Left hindlimb (tissue), 1 donor: ENCODE results near the gene DNAJC3.
"Not testable (repeated sequence)": the region's sequence is repeated elsewhere in the genome, so short reads cannot be mapped to it uniquely, and the experiment has no call there.

Source experiments
- DNase-seq: peaks from one replicate; pipeline ENCODE4 v3.0.0-alpha.2; 2018

The DNAJC3 gene

DNA sequence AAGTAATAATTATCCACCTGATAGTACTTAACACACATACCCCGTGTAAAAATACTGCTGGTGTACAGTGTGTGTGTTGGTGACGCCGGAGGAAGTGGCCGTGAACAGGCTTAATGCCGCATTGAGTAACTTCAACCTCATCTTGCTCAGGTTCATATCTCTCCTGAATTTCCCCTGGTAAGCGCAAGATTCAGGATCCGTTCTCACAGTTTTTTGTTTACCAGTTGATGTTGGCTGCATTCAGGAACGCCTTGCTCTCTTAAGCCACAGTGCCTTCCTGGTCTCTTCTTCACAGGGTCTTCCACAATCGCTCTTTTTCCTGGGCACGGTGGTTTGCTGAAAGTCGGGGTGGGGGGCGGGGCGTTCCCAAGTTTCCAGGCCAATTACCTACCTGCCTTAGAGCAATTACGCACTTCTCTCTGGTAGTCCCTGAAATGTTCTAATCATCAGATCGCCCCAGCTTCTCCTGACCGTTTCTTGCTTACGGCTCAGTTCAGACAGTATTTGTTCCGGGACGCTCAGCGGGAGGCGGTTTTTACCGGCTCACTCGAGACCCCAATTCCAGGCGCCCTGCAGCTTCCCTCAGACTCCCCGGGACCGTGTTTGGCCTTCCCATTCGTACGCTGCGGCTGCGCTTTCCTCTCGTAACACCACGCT lies 706 bp upstream of the DNAJC3 start:
- no peak for DNase-seq

DNA sequence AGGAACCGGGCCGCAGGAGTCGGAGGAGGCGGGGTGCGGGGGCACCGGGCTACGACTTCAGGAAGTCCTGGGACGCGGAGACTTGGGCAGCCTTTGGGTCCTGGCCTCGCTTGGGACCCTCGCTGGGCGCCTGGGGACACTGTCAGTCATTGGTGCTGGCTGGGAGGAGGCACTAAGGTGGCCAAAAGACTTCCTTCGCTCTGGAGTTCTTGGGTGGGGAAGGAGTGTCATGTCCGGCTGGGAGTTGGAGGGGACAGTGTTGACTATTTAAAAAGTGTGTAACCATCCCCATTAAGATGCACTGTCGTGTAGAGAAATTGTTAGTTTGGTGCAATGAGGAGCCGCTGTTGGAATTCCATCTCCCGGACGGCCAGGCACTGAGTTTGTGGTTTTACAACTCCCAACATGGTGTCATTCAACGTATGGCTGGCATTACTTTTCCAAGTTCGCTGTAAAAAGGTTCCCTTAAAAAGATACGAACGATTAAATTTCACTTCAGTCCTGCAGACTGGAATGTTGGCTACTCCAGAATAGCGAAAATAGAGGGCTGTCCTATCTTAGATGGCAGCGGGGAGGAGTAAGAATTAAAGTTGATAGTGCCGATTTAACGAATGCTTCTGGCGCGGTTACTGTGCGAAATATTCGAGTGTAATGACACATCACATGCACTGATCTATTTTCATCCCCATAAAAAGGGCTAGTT lies 776 bp downstream of the DNAJC3 start:
- DNase-seq, result no peak

DNA sequence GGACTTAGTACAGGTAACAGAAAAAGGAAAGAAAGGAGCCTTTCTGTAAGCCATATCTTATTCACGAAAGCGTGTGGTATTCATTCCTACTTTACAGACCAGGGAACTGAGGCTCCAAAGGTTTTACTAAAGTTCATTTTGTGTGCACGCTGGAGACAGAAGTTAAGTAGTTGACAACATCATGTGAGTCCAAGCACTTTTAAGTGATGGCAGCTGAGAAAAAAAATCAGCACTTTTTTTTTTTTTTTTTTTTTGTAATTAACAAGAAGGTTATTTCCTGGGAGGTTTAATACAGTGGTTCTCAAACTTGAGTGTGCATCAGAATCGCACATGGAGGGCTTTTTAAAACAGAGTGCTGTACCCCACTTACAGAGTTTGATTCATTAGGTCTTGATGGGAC lies 2.0 kb downstream of the DNAJC3 start:
- no peak for DNase-seq

DNA sequence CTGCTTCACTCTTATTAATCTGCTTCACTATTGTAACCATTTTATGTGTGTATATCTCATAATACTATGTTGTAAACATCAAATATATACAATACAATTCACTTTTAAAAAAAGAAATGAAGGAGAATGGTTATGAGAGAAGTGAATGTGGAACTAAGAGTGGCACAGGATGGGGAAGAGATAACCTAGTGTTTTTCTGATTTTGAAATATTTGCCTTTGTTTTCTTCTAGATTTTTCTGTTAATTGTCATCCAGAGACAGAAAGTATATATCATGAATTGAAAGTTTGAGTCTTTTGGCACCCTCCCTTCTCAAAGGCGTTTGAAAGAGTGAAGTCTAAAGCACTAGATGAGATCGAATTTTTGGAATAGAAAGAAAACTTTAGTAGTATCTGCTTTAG lies 2.8 kb downstream of the DNAJC3 start:
- no peak for DNase-seq

DNA sequence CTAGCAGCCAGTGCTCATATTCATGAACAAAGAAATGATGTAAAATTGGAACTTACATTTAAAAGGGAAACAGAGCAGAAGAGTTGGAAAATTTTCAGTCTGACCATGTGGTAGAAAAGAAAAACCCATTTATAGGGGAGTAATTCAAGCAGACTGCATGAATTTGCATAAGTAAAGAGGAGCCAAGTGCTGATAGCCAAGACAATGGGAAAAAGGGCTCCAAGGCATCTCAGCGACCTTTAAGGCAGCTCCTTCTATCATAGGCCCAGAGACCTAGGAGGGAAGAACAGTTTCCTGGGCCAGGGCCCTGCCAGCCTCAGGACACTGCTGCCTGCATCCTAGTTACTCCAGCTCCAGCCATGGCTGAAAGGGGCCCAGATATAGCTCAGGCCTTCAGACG lies 7.5 kb downstream of the DNAJC3 start:
- DNase-seq, result no peak

DNA sequence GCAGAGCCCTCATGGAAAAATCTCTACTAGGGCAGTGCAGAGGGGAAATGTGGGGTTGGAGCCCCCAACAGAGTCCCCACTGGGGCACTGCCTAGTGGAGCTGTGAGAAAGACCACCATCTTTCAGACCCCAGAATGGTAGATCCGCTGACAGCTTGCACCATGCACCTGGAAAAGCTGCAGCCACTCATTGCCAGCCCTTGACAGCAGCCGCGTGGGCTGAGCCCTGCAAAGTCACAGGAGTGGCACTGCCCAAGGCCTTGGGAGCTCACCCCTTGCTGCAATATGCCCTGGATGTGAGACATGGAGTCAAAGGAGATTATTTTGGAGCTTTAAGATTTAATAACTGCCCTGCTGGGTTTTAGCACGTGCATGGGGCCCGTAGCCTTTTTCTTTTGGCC lies 8.0 kb downstream of the DNAJC3 start:
- not testable (repeated sequence) for DNase-seq

DNA sequence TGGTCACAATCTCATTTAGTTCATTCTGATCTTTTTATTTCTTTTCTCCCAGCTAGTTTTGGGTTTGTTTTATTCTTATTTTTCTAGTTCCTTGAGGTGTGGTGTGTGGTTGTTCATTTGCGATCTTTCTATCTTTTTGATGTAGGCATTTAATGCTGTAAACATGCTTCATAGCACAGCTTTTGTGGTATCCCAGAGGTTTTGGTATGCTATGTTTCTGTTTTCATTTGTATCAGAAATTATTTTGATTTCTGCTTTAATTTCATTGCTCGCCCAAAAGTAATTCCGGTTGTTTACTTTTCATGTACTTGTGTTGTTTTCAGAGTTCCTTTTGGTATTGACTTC lies 12.6 kb downstream of the DNAJC3 start:
- DNase-seq, result no peak

DNA sequence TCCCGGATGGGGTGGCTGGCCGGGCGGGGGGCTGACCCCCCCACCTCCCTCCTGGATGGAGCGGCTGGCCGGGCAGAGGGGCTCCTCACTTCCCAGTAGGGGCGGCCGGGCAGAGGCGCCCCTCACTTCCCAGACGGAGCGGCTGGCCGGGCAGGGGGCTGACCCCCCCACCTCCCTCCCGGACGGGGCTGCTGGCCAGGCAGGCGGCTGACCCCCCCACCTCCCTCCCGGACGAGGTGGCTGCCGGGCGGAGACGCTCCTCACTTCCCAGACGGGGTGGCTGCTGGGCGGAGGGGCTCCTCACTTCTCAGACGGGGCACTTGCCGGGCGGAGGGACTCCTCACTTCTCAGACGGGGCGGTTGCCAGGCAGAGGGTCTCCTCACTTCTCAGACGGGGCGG lies 14.0 kb downstream of the DNAJC3 start:
- DNase-seq, result not testable (repeated sequence)

DNA sequence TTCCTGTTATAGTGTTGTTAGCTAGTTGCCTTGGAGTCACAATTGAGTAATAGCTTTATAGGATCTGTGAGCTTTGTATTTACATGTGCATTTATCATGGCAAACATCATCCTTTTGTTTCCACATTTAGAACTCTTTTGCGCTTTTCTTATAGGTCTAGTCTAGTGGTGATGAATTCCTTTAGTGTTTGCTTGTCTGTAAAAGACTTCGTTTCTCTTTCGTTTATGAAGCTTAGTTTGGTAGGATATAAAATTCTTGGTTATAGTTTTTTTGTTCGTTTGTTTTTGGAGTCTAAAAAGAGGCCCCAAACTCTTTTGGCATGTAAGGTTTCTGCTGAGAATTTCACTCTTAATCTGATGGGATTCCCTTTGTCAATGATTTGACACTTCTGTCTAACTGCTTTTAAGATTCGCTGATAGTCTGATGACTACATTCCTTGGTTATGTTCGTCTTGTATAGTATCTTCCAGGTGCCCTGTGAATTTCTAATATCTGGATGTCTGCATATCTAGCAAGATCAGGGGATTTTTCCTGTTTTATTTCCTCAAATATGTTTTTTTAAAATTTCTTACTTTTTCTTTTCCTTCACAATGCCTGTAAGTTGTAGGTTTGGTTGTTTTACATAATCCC lies 20.2 kb downstream of the DNAJC3 start:
- DNase-seq, result no peak

DNA sequence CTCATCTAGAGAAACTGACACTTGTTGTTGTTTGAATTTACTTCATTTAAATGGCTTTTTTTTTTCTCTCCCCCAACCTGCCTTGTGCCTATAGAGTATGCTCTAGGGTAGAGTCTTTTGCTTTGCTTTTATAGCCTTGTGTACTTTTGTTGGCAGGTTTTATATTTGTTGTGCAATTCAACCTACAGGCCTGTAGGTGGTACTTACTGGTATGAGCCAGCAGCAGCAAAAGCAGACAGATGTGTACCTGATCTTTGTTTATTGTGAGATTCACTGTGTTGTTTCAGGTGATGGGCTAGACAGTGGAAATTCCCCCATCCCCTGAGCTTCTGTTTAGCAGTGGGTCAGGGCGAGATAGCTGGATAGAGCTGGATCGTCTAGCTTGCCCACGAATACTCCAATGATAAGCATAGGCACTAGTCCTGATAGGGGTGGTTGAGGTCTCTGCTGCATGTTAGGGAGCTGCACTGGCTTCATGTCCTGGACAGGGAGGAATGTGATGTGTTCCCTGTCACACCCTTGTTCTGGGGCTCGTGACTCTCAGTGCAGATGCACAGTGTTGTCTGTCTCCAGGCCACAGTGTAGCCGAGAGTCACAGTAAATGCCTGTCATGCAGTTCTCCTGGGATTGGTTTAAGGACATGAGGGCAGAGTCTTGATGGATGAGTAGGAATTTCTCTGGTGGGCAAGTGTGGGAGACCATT lies 21.3 kb downstream of the DNAJC3 start:
- DNase-seq, result no peak

DNA sequence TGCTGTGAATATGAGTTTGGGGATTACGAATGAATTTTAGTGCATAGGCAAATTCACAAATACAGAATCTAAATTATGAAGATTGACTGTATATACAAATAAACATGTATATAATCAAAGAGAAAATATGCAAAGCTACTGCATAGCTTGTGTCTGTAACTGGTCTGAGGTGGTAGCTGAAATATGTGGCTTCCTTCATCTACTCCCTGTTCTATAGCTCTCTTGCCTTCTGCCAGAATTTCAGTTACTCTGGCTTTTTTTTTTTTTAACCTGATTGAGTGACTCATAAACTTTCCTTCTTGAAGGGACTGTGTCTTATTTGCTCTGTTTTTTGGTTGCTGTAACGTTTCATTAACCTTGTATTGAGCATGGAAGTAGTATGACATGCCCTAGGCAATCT lies 26.6 kb downstream of the DNAJC3 start:
- DNase-seq, result no peak

DNA sequence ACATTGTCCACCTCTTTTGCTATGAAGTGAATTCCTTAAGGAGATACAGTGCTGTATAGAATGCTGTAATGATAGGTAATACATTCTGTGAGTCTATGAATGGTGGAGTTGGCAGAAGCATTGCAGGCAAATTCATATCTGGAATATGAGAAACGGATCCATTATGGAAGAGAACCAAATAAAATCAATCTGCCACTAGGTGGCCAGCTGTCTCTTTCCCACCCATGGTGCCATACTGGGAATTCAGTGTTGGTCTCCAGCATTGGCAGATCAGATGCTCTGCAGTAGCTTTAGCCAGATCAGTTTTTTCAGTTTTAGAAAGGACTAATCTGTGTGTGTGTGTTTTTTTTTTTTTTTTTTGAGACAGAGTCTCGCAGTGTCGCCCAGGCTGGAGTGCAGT lies 27.6 kb downstream of the DNAJC3 start:
- DNase-seq, result no peak

DNA sequence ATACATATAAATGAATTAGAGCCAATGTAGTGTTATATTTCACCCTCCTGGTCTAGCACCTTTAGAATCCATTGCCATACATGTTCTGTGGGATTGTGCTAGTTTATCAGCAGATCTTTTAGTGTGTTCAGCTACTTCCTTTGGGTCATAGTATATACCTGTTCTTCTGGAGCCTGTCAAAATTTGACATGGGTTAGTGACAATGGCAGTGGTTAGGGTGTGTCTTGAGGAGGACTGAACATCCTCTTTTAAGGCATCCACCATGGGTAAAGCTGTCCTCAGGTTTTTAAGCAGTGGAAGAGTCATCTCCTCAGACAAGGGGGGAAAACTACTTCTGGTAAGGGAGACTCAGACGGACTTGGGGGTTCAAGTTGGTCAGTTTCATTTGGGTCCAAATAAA lies 29.4 kb downstream of the DNAJC3 start:
- no peak for DNase-seq

DNA sequence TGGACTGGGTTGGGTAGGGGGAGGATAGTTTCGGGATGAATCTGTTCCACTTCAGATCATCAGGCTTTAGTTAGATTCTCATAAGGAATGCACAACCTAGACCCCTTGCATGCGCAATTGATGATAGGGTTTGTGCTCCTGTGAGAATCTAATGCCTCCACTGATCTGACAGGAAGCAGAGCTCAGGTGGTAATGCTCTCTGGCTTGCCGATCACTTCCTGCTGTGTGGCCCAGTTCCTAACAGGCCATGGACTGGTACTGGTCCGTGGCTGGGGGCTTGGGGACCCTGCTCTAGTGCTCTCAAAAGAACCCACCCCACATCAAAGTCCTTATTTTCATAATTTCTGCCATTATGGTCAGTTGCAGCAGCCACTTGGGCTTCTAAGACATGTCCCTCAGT lies 30.1 kb downstream of the DNAJC3 start:
- DNase-seq, result no peak

DNA sequence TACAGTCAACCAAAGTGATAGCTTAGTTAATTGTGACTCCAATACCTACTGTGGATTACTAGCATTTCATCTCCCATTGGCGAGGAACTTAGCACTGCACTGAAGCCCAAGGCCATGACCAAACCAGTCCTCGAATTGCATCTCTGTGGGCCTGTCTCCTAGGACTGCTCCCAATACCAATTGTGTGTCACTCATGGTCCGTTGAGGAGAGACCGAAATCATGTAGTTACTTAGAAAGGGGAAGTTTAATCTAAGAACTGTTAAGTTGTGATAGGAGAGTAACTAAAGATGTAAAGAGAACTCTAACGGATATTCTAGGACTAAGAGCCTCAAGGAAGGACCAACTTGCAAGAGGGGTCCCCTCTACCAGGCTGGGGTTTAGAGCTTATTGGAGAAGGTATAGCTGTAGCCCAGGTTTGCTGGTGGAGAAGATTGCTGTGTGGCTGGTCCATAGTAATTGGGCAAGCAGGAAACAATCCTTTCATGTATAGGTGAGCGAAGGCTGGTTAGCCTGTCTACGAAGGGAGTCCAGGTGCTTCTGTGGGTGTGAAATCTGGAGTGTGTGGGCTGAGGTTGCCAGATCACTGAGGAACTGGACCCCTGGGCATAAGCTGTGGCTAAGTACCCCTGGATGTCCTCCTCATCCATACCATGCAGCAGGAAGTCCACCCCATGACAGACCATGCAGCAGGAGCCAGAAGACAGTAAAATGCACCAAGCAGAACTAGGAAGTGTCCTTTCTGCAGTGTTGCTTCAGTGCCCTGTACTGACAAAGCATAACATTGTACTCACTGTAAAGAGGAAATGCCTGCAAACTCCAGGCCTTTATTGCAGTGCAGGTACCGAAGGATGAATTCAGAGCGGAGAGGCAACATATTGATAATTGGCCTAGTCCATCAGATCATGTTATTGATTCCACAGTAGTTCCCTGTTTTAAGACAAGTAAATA lies 30.8 kb downstream of the DNAJC3 start:
- no peak for DNase-seq

DNA sequence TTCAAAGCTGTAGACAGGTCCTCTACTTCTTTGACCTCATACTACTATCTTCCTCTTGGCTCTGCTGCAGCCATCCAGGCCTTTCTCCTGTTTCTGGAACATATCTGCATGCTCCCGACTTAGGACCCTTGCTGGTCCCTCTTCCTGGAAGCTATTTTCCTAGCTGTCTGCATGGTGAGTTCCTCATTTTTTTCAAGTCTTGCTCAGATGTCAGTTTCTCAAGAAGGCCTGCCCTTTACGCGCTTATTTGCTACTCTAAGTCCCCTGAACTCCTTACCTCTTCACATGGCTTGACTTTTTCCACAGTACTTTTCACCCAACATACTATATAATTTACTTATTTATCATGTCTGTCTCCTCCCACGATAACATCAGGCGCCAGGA lies 31.4 kb downstream of the DNAJC3 start:
- no peak for DNase-seq

DNA sequence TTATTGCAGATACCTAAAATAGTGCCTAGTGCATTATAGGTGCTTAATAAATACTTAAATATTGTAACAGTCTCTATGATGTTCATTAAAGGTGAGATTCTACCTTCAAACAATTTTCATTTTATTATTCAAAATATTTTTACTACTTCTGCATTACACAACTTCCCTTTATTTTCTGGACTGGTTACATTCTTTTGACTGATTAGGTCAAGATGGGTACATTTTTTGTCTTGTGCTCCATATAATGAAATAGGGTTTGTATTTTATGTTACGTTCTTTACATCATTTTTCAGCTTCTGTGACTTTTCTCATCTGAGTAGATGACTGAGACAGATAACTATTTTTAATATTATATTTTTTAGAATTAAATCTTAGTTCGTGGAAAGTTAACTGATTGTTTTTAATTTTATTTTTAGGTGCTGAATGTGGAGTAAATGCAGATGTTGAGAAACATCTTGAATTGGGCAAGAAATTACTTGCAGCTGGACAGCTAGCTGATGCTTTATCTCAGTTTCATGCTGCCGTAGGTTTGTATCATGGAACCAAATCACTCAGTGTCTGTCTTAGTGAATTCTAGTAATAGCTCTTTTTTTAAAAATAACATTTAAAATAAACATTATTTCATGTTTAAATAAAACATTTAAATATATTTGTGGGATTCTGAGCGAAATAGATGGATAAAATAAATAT lies 32.0 kb downstream of the DNAJC3 start:
- DNase-seq, result no peak

DNA sequence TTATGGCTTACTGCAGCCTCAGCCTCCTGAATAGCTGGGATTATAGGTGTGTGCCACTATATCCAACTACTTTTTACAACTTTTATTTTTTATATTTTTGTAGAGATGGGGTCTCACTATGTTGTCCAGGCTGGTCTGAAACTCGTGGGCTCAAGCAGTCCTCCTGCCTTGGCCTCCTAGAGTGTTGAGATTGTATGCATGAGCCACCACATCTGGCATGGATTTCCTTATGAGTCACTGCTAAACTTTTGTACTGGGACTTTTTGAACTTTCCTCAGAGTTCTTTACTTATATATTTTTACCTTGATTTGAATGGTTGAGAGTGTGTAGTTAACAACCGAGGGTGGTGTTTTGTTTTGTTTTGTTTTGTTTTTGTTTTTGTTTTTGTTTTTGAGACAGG lies 33.4 kb downstream of the DNAJC3 start:
- DNase-seq, result no peak

DNA sequence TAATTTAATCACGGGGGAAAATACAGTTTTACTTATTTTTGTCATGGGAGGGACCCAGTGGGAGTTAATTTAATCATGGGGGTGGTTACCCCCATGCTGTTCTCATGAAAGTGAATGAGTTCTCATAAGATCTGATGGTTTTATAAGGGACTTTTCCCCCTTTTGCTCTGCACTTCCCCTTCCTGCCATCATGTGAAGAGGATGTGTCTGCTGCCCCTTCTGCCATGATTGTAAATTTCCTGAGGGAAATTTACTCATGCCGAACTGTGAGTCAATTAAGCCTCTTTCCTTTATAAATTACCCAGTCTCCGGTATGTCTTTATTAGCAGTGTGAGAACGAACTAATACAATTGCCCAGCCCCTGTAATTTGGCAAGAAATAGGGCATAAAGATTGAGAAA lies 35.9 kb downstream of the DNAJC3 start:
- not testable (repeated sequence) for DNase-seq

DNA sequence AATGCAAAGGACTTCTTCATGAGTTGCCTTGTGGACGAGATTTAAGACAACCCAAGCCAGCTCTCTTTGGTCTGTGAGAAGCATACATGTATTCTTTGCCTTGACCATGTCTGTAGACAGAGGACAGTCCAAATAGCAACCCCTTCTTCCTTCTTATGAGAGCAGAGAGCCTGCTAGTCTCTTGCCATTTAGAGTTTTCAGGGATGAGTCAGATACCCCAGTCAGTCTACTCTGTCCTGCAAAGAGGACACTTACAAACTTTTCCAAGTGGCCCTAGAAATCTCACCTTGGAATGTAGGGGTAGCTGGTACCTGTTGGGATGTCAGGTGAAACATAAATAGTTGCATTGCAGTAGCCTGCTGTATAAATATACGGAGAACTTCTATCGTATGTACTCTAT lies 36.7 kb downstream of the DNAJC3 start:
- DNase-seq, result no peak

DNA sequence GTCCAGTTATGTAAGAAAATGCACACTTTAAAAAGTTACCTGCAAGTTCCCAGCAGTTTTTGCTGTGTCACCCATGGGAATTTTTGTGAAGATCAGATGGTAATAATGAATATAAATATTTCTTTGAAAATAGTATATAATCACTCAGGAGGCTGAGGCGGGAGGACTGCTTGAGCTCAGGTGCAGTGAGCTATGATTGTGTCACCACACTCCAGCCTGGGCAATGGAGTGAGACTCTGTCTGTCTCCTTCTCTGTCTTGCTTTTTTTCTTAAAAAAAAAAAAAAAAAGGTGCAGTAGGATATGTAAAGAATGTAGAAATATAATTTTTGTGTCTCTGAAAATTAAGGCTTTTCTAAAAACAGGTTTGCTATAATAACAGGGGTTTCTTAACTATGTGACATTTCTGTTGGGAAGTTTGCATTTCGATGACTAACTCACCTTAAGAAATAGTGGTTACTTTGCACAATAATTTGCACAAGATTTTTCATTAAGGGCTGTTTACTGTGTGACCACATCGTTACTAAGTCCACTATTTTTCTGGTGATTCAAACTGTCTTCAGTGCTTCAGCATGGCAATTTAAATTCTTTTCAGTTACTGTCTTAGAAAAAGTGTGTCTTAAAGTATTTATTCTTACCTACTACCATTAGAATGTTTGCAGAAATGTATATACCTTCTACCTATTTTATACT lies 37.3 kb downstream of the DNAJC3 start:
- DNase-seq, result no peak

DNA sequence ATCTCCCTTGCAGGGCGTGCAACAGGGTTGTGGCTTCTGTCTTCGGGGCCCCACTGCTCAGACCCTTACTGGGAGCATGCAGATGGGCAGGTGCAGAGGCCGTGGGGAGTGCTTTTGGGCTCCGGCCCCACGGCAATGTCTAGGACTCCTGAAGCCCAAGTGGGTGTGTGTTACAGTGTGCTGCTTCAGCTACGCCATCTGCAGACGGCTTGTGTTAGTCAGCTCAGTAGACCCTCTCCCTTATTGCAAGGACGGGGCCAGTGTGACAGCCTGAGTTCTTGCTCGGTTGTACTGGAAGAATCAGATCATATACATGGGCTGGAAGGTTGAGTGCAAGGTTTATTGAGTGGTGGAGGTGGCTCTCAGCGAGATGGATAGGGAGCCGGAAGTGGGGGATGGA lies 39.3 kb downstream of the DNAJC3 start:
- no peak for DNase-seq
